Stimulated activated CD8-positive, alpha-beta memory T cell treated with anti-CD3 and anti-CD28 coated beads, Interleukin-7, amount 100 ng/mL, for 4 hours (primary cell): ENCODE results near the gene PLOD1.

Source experiments
- DNase-seq, 2 donors: peaks; one replicate each; pipeline ENCODE4 v3.0.0-alpha.2; 2020; ENCODE audit warnings: low read depth in 2 of 2

The PLOD1 gene

DNA sequence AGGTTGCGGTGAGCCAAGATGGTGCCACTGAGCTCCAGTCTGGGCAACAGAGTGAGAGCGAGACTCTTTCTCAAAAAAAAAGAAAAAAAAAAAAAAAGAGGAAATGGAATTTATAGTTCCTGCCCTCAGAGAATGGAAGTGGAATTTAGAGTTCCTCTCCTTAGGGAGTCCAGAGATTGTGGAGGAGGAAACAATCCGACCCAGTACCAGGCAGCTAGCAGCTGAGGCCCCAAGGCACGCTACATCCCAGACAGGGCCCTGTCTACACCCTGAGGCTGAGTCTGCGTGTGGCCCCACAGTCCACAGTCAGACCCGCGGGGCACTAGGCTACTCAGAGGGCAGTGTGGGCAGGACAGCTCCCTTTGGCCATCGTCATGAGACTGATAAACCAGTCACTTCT lies 43.8 kb downstream of the PLOD1 start:
- DNase-seq, result no peak

DNA sequence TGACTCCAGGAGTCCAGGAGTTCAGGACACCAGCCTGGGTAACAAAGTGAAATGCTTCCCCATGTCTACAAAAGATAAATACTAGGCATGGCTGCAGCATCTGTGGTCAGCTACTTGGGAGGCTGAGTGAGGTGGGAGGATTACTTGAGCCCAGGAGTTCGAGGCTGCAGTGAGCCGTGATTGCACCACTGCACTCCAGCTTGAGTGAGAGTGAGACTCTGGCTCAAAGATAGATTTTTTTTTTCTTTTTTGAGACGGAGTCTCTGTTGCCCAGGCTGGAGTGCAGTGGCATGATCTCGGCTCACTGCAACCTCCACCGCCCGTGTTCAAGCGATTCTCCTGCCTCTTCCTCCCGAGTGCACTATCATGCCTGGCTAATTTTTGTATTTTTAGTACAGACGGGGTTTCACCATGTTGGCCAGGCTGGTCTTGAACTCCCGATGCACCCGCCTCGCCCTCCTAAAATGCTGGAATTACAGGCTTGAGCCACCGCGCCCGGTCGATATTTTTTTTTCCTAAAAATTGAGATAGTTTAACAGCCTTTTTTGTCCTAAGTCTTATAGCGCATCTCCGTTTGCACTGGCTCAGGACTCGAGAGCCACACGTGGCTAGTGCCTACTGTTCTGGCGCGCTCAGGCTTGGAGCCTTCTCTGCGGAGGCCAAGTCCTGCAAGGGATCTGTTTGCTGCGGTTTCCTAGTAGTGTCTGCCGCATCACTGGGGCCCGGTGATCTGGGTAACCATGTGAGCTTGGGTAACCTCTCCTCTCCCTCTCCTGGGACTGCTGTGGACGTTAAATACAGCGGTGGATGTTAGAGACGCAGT lies 44.7 kb downstream of the PLOD1 start:
- no peak for DNase-seq

DNA sequence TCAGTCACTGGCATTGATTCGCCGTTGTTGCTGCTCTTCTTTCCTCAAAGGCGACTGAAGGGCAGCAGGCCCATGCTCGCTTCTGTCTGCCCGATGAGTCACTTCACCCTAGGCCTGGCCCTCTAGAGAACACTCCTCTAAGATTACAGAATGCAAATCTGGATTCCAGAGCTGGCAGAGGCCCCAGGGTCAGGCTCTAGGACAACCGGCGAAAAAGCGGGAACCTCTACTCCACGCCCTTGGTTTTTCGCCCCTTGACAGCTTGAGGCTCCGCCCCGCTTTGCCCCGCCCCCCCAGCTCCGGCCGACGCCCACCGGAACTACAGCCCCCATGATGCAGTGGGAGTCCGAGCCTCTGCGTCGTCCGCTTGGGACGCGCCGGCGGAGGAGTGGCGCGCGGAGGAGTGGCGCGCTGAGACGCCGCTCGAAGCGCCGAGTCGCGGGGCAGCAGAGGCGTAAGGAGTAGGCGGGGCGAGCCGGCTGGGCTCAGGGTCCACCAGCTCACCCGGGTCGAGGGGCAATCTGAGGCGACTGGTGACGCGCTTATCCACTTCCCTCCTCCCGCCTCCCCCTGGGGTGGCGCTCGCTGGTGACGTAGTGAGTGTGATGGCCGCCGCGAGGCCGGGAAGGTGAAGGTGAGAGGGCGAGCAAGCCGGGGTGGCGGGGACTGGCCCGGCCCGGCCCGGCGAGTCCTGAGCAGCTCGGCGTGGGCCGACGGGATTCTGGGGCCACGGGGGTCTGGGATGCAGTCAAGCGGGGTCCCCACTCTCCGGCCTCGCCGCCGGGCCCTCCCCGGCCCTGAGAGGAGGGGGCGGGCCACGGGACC lies 45.5 kb downstream of the PLOD1 start, which contains the start of gene MFN2:
TSS of gene MFN2 (plus strand) at position 594 of the 825 bp plus-strand sequence. CDS start 8,725 bp downstream, outside the sequence.
- DNase-seq, result peak; percentile 87 to 93

DNA sequence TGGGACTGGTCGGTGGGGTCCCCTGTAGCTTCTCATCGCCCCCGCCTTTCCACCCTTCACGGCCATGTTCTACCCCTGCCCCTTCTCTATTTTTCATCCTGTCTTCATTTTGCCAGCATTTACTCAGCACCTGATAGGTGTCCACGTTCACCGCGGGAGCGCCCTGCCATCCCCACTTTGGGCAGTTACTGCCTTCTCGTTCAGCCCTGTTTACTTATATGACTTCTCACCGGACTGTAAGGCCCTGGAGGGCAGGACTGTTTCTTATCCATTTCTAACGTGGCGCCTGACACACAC lies 46.1 kb downstream of the PLOD1 start:
- no peak for DNase-seq

DNA sequence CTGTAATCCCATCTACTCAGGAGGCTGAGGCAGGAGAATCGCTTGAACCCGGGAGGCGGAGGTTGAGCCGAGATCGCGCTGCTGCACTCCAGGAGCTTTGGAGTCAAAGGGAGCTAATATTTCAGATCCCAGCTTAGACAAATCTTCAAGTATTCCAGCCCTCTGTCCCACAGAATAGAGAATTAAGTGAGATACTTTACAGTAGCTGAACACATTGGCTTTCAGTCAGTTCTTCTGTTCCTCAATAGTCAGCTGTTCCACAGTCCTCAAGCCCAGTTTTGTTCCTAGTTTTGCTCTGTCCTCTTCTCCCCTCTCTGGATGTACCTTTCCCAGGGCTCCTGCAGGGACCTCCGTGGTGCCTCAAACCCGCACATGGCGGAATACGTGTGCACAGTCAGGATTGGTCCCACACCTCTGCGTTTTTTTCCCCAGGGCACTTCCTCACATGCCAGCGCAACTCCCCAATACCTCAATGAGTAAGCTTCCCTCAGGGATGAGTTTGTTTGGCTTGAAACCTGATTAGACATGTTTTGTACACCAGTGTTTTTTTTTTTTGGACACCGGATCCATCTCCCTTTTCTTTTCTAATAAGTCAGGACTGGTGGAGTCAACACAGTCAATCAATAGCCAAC lies 47.0 kb downstream of the PLOD1 start:
- DNase-seq, result no peak

DNA sequence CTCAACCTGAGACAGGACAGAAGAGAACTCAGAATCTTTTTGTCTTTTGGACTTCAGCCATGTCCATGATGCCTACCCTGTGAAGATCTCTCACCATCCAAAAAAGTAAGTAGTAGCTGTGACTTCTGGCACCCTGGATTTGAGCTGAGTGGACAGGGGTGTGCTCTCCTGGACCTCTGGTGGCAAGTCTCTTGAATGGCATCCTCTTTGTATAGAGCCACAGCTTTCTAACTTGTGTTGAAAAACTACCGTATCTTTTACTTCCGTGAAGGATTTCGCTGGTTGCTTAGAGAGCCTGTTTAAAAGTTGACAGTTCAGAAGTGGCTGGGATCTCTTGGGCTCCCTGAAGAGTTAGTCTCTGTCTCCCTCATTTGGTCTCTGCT lies 47.5 kb downstream of the PLOD1 start:
- DNase-seq, result no peak

DNA sequence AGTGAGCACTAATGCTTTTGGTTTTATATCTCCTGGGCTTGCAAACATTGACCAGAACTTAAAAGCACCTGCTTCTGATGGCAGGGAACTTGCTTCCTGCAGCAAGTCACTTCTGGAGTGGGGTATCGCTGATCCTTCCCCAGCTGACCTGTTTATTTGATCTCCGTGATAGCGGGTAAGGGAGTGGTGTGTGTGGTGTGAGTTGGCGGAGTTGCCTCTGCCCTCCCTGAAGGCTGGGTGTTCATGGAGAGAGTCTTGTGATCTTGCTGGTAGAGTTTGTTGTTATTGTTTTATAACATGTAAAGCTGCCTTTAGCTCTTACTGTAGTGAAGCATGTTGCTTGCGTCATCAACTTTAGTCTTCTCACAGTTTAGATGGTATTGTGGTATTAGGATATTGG lies 49.6 kb downstream of the PLOD1 start:
- no peak for DNase-seq

DNA sequence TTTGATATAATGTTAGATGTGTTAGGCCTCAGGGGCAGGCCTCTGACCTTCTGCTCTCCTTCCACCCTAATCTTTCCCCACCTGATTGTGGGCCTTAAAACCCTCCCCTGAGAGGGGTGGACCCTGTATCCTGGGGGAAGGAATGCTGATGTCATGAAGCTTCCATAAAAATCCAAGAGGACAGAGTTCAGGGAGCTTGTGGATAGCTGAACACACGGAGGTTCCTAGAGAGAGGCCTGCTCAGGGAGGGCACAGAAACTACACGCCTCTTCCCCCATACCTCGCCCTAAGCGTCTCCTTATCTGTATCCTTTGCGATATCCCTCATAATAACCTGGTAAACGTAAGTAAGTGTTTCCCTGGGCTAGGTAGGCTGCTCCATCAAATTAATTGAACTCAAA lies 50.1 kb downstream of the PLOD1 start:
- no peak for DNase-seq

DNA sequence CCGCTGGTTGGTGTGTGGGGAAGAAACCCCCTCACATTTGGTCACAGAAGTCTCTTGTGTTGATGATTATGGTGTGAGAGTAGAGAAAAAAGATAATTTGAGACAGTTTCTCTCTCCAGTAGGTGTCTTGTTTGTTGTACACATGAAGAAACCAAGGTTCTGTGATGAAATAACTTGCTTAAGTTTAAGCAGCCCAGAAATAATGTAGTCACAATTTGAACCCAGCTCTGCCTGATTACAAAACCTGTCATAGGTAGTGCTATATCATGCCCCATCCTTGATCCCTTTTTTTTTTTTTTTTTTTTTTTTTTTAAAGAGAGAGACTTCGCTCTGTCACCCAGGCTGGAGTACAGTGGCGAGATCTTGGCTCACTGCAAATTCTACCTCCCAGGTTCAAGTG lies 50.7 kb downstream of the PLOD1 start:
- no peak for DNase-seq

DNA sequence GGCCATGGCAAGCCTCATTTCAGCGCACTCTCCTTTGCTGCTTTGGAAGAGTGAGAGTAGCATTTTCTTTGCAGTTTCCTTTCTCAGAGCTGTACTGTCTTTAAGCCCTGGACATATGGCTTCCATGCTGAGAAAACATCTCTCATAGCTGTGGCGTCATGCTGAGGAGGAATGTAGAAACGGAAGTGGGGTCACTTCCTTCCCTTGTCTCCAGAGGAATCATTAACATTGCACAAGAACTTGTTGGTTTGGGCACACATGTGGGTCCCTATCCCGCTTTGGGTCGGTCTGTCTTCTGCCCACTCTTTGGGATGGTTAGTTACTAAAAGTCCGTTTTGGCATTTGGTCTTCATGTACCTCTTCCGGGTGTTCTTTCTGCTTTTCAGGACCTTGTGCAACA lies 51.3 kb downstream of the PLOD1 start:
- no peak for DNase-seq

DNA sequence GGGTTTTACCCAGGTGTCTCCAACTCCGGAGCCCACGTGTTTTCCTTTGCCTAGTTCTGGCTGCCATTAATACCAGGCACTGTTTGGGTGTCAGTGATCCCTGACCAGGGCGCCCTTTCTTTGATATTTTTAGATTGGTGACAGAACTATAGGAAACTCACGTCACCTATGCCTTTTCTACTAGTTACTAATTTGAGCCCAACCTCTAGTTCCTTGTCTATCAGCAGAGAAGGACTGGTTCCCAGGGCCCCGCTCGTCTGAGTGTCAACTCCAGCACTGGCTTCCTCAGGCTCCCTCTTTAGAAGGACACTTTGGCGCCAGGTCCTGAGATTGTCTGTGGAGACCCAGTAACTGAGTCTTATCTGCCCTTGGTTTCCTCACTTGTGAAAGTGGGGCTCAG lies 55.2 kb downstream of the PLOD1 start:
- no peak for DNase-seq

DNA sequence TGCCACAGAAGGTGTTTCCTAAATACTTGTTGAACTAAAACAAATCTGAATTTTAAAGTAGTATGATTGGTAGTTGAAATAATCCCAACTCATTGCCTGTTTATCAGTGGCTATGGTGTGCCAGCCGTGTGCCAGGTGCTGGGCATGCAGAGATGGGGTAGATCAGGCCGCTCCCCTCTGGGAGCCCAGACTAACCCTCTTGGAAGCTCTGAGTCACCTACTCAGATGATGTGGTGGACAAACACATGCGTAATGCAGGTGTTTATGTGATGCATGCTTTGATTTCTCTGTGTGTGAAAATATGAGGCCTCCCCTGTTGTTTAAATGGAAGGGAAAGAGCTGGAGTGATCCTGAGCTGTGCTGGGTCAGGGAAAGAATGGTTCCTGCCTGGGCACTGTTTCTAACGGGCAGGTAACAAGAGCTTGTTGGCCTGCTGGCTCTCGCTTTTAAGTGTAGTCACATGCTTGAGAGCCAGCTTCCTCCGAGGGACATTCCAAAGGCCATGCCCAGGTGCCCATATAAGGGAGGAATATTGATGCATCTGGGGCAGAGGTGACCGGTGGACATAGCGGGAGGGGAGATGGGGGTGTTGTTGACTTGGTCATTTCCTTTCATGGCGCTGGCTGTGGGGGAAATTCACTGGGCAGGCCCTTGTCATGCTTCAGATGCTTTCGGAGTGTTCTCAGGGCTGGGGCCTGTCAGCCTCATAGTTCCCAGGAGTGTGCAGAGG lies 56.0 kb downstream of the PLOD1 start:
- DNase-seq, result no peak

DNA sequence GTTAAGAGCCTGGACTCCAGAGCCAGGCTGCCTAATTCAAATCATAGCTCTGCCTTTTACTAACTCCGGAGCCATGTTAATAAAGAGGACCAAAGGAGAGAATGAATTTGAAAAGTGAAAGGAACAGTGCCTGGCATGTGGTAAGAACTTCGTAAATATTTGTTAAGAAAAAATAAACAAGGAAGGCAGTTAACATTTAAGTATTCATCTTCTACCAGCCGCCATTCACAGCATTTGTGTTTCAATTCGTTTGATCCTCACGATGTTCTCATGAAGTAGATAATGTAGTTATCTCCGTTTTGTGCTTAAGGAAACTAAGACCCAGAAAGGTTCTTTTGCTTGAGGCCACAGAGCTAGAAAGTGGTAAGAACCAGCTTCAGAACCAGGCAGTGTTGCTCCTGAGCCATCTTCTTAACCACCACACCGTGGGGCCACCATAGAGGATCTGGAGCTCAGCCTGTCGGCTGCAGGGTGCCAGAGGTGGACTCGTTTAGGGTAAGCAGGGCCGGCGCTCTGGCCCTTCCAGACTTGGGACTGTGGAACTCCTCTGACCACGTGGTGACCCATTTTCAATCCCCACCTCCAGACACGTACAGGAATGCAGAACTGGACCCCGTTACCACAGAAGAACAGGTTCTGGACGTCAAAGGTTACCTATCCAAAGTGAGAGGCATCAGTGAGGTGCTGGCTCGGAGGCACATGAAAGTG lies 57.6 kb downstream of the PLOD1 start:
- DNase-seq, result no peak

DNA sequence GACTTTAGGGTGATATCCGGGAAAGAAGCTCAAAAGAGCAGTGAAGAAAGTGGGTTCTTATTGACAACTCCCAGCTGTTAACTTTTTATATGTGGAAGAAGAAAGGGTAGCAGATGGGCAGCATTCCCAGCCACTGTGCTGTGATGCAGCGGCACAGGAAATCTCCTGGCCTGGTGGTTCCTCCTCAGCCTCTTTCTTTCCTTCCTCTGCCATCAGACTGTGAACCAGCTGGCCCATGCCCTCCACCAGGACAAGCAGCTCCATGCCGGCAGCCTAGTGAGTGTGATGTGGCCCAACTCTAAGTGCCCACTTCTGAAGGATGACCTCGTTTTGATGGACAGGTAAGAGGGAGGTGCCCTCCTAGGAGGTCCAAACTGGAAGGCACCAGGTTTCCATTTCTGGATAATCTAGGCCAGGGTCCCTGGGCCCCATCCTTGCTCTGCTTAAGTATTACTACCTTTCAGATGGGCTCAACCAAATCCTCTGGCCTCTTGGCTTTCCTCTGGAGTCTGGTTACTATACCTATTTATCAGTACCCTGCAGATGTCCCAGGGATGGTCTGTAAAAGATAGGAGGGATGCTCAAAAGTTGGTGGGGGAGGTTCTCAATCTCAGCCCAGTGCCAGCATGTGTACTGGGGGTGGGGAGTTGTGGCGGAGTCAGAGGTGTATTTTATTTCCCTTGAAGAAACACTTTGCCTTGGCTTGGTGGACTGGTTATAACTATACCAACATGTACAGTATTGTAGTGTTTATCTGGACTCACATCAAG lies 62.7 kb downstream of the PLOD1 start:
- DNase-seq, result no peak

DNA sequence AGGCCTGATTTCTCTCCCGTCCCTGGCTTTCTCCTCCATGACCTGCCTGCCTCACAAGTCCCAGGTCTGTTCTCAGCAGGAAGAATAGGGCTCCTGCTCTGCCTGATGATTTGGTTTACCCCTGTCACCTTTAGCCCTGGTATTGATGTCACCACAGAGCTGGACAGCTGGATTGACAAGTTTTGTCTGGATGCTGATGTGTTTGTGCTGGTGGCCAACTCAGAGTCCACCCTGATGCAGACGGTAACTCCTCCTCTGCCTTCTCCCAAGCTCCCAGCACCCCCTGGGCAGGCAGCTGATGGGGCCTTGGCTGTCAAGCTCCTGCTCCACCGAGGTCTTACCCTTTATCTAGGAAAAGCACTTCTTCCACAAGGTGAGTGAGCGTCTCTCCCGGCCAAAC lies 64.1 kb downstream of the PLOD1 start:
- DNase-seq, result no peak

DNA sequence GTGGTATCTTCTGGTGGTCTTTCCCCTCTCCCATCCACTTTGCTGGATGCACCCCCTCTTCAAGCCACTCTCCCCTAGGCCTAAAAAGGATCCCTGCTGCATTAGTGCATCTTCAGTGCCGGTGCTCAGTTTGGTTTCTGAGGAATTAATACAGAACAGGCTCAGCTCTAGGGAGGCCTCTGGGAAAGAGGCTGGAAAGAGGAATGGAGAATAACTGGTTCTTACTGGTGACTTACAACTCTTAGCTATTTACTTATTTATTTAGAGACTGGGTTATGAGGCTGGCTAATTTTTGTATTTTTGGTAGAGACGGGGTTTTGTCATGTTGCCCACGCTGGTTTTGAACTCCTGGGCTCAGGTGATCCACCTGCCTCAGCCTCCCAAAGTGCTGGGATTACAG lies 64.7 kb downstream of the PLOD1 start:
- DNase-seq, result no peak

DNA sequence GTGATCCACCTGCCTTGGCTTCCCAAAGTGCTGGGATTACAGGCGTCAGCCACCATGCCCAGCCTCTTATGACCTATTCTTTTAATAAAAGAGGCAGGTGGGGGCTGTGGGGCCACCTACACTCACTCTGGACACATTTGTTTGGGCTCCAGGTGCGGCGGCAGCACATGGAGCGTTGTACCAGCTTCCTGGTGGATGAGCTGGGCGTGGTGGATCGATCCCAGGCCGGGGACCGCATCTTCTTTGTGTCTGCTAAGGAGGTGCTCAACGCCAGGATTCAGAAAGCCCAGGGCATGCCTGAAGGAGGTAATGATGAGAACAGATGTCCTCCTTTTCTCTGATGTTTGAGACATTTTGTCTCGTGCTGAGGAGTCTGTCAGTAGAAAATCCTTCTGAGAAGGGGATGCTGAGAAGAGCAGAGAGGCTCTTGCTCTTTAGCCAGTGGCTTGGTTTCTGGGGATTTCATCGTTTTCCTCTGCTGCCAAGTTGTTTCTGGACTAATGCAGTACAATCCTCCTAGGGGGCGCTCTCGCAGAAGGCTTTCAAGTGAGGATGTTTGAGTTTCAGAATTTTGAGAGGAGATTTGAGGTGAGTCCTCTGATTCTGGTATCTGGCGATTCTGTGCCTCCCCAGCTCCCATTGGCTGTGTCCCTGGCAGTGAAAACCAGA lies 66.9 kb downstream of the PLOD1 start:
- DNase-seq, result no peak

DNA sequence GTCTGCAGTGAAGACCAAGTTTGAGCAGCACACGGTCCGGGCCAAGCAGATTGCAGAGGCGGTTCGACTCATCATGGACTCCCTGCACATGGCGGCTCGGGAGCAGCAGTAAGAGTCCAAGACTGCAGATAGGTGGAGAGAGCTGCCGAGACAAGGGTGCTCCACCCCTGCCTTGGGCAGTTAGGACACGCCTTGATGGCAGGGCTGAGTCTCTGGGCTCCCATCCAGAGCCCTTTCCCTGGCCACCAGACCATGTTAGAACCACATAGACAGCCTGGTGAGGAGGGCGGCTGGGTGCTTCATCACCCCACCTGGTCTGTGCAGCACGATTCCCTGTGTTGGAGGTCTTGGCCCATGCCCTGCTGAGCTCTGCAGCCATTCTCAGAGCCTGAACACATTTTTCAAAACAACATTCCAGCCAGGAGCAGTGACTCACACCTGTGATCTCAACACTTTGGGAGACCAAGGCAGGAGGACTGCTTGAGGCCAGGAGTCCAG lies 67.5 kb downstream of the PLOD1 start:
- no peak for DNase-seq

DNA sequence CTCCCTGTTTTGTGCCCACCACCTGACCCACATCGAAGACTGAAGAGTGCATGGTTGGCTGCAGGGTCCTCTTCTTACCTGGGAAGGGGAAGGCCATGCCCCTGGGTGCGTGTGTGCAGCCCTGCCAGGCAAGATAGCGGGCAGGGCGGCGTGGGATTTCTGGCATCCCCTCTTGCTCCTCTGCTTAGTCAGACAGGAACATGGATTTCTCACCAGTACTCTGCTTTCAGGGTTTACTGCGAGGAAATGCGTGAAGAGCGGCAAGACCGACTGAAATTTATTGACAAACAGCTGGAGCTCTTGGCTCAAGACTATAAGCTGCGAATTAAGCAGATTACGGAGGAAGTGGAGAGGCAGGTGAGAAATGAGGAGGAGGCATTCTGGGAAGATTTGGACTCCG lies 69.2 kb downstream of the PLOD1 start:
- no peak for DNase-seq
